ENCODE measurements around the gene TRAFD1. TPM values are rescaled to one million over a fixed set of nuclear protein-coding genes. Genes with fewer than 3 reads are reported as not detected.

The TRAFD1 gene
- total RNA-seq, 1 experiment from 2014 or later = 63.9 TPM

DNA sequence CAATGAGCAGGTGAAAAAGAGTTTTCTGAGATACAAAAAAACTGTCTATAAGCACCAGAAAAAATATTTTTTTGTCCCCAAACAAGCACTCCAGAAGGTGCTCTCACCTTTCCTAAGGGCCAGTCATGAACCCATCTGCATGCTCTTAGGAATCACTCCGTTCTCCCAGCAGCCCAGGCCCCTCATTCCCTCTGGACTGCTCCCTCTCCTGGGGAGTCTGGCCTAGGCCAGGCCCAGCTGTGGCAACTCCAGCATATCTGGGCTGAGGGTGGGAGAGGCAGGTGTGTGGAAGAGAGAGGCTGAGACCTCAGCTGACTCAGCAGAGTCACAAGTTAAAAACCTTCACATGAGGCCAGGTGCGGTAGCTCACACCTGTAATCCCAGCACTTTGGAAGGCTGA, 54.6 kb downstream of the TRAFD1 start:
- Histone ChIP-seq H3K36me3 (peaks cover 8% of the 10 kb centered on the region; the same call in 1 of the 2 replicates), H3K9me3 (no peaks in the 10 kb centered on the region), H3K27me3 (no peaks in the 10 kb centered on the region), H3K4me3 (no peak overlapping the region)
- DNase-seq = no peak

- Histone ChIP-seq H3K27me3 (no peaks in the 10 kb centered on the region), H3K4me3 (no peak overlapping the region), H3K9me3 (no peaks in the 10 kb centered on the region), H3K36me3 (peaks cover 8% of the 10 kb centered on the region; the same call in 1 of the 2 replicates)
- no peak for DNase-seq
These were observed 55.1 kb downstream of the TRAFD1 start for GRCh38 chr12:112180422-112180821.

DNA sequence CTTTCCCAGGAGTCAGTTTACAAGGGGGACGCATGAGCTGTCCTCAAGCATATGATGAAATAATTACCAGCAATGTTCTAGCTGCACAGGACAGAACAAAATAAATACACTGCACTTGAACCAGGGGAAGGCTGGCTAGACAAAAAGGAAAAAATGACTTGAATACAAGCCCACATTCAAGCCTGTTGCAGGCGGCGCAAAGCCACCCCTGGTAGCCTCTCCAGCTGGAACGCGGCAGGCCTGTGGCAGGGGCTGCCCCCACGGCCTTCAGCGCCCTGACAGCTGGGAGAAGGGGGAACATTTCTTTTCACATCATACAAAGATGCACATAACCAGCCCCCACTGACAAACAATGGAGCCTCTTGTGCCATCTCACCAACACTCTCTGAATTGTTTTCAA, 57.1 kb downstream of the TRAFD1 start:
- H3K4me3 ChIP-seq = no peak overlapping the region
- no peaks in the 10 kb centered on the region for H3K9me3 ChIP-seq
- peaks cover 10% of the 10 kb centered on the region; the same call in 1 of the 2 replicates for H3K36me3 ChIP-seq
- DNase-seq = no peak
- H3K27me3 ChIP-seq = no peaks in the 10 kb centered on the region

DNA sequence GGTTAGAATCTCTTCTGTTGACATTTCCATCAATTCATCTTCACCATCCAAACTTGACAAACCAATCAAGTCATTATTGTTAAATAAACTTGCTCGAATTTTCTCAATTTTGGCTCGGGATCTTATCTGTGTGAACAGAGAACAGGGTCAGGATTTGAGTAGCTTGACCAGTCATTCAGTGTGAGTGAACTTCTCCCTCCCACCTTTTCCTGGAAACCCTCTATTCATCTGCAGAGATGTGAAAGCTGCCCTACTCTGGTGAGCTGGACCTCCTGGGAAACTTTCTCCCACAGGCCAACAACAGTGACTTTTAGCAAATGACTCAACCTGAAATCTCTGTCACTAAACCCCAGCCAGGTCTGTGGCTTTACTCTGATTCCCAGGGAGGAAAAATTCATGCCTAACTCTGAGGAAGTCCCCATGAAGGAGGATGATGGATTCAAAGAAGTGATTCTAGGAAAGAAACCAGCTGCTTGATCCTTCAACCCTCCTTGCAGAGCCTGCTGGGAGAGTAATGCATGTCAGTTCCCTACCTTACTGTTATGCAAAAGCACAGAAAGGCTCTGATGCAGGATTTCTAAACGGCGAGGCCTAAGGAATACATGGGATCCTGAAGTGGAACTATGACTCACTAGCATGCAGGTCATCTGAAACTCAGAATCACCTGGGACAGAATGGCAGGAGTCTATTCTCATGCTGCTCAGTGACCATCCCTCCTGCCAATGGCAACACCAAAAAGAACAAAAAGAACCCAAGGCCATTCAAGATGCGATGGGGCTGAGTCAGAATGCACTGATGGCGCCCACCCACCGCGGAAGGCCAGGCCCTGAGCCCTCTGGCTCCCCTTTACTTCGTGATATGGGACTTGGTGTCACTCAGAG, 58.0 kb downstream of the TRAFD1 start:
- H3K9me3 ChIP-seq = no peaks in the 10 kb centered on the region
- peaks cover 10% of the 10 kb centered on the region; the same call in 1 of the 2 replicates for H3K36me3 ChIP-seq
- no peaks in the 10 kb centered on the region for H3K27me3 ChIP-seq
- no peak overlapping the region for H3K4me3 ChIP-seq
- no peak for DNase-seq

GRCh38 chr12:112184056-112184887, 58.9 kb downstream of the TRAFD1 start:
- Histone ChIP-seq H3K36me3 (peaks cover 10% of the 10 kb centered on the region; the same call in 1 of the 2 replicates), H3K4me3 (no peak overlapping the region), H3K9me3 (no peaks in the 10 kb centered on the region), H3K27me3 (no peaks in the 10 kb centered on the region)
- no peak for DNase-seq

GRCh38 chr12:112185093-112185923, 59.9 kb downstream of the TRAFD1 start:
- no peak for DNase-seq
- Histone ChIP-seq H3K27me3 (no peaks in the 10 kb centered on the region), H3K4me3 (no peak overlapping the region), H3K9me3 (no peaks in the 10 kb centered on the region), H3K36me3 (peaks cover 11% of the 10 kb centered on the region)

DNA sequence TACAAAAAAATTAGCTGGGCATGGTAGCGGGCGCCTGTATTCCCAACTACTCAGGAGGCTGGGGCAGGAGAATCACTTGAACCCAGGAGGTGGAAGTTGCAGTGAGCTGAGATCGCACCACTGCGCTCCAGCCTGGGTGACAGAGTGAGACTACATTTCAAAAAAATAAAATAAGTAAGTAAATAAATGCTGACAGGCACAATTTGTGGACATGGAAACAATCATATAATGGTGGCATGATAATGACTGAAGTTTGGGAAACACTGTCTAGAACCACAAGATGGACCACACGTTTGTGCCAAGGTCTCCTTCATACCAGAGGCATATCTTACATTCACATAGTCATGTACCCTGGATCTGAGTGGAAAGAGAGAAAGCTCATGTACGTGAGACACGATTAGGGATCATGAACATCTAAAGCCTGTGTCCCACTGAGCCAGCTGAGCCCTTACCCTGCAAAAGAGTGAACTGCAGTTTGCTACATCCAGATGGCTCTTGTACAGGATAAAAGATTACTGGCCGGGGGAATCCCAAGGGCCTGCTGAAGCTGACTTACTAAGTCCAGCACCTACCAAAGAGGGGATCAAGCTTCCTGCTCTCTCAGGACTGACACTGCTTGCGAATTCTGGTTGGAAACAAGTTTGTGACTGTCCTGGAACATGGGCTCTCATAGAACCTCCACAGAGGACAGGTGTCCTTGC, 62.9 kb downstream of the TRAFD1 start:
- peaks cover 18% of the 10 kb centered on the region for H3K36me3 ChIP-seq
- no peaks in the 10 kb centered on the region for H3K27me3 ChIP-seq
- H3K9me3 ChIP-seq = no peaks in the 10 kb centered on the region
- no peak overlapping the region for H3K4me3 ChIP-seq
- DNase-seq = no peak

- H3K4me3 ChIP-seq = no peak overlapping the region
- no peaks in the 10 kb centered on the region for H3K9me3 ChIP-seq
- no peak for DNase-seq
- H3K36me3 ChIP-seq = peaks cover 17% of the 10 kb centered on the region
- no peaks in the 10 kb centered on the region for H3K27me3 ChIP-seq
These were observed 65.1 kb downstream of the TRAFD1 start for GRCh38 chr12:112190231-112191025.

DNA sequence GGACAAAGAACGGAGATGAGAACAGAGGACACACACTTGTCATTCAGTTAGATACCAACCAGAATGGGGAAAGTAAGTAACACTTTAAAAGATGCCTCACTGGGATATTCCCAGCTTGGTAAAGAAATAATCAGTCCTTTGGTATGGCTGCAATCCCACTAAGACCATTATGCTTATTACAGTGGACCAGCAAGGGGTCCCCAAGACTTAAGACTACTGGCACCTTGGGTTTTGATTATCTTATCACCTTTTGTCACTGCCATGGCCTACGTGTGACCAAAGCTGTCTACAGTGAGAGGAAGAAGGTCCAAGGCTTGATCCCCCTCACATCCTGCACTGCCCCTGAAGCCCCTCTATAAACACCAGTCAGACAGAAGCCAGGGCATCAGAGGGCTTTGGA, 65.8 kb downstream of the TRAFD1 start:
- no peaks in the 10 kb centered on the region for H3K9me3 ChIP-seq
- no peak overlapping the region for H3K4me3 ChIP-seq
- DNase-seq = no peak
- no peaks in the 10 kb centered on the region for H3K27me3 ChIP-seq
- peaks cover 15% of the 10 kb centered on the region for H3K36me3 ChIP-seq

GRCh38 chr12:112191840-112192321, 66.5 kb downstream of the TRAFD1 start:
- DNase-seq = no peak
- H3K36me3 ChIP-seq = peaks cover 15% of the 10 kb centered on the region

DNA sequence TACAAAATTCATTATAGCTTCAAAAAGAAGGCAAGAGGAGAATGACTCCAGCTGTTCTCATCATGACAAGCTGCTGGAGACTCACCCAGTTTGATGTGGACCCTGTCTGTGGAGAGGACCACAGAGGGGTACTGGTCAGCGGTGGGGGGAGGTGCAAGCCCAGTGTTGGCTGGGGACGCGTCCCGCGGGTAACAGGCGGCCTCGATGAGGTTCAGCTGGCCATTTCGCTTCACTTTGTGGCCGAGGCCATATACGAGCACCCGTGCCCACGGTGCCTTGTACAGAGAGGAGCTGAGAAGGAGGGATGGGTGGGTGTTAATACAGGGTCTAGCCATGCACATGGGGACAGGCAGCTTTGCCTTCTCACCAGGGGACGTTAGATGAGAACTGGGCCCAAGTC, 67.1 kb downstream of the TRAFD1 start:
- H3K9me3 ChIP-seq = no peaks in the 10 kb centered on the region
- H3K36me3 ChIP-seq = peaks cover 15% of the 10 kb centered on the region
- DNase-seq = no peak
- no peaks in the 10 kb centered on the region for H3K27me3 ChIP-seq
- no peak overlapping the region for H3K4me3 ChIP-seq

More at GRCh38 chr12:112191840-112192321, 66.5 kb downstream of the TRAFD1 start:
- H3K9me3 ChIP-seq = no peaks in the 10 kb centered on the region
- H3K4me3 ChIP-seq = no peak overlapping the region
- H3K27me3 ChIP-seq = no peaks in the 10 kb centered on the region

DNA sequence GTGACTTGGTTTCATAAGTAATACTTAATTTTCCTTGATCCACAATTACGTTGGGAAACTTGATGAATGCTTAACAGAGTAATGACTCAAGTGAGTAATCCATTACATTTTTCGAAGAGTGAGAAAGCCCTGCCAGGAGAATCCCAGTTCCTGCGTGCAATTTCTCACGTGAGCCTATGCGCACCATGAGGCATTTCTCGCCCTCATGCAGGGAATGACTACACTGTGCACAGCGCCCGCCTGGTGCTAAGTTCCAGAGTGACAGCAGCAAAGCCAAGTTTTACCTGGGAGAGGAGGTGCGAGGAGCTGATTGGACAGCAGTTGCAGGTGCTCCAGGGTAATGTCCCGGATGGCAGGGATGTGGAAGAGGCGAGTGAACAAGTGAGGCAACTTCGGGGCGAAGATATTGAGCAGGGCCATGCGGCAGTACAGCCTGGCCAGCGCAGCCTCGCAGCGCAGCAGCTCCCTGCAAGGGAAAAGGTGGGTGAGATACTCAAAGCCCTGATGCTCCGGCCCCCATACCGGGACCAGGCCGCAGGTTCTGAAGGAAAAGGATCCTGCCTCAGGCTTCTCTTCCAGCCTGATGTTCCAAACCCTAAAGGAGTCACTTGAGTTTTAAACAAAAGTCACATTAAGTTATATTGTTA, 69.4 kb downstream of the TRAFD1 start:
- Histone ChIP-seq H3K27me3 (no peaks in the 10 kb centered on the region), H3K4me3 (no peak overlapping the region), H3K36me3 (peaks cover 18% of the 10 kb centered on the region), H3K9me3 (no peaks in the 10 kb centered on the region)
- no peak for DNase-seq

DNA sequence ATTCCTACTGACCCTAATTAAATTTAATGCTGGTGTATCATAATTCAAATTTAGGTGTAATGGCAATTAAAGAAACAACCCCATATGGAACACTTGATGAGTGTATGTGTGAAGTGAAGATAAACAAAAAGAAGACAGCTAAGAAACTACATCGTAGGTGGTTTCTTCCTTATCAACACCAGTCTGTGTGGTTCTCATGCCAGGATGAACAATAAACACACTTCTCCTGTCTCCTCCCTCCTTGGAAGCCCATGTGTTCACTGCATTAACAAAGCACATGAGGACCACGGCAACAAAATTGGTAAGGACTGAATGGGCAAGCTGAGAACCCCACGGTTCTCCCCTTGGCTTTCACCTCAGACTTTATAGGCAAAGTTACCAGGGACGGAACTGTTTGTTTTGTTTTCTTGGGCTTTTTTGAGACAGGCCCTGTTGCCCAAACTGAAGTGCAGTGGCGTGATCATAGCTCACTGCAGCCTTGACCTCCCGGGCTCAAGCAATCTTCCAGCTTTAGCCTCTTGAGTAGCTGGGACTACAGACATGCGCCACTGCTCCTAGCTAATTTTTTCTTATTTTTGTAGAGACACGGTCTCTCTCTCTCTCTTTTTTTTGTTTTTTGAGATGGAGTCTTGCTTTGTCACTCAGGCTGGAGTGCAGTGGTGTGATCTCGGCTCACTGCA, 71.0 kb downstream of the TRAFD1 start:
- Histone ChIP-seq H3K4me3 (no peak overlapping the region), H3K27me3 (no peaks in the 10 kb centered on the region), H3K36me3 (peaks cover 20% of the 10 kb centered on the region), H3K9me3 (no peaks in the 10 kb centered on the region)
- DNase-seq = no peak

DNA sequence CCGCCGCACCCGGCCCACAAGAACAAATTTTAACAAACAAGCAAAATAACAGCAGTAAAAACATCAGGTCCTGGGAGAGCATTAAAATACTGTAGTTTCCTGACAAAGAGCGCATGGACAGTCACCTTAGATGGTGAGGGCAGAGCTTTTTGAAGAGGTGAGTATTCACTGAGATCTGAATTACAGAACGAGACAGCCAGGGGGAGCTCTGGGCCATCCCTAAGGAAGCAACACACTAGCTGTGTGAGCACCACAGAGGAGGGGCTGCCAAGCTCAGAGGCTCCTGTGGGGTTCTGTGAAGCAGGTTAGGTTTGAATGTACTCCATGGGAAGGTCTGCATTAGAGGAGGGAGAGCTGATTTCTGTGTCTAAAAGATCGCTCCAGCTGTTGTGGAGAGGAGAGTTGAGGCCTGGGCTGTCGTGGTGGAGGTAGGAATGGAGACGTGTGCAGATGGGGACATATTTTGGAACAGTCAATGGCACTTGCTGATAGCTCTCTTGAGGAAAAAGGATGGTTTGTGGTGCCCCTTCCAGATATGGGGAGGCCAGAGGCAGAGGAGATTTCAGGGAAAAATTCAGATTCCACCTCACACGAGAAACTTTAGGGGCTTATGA, 72.9 kb downstream of the TRAFD1 start:
- H3K36me3 ChIP-seq = peaks cover 14% of the 10 kb centered on the region
- H3K9me3 ChIP-seq = no peaks in the 10 kb centered on the region
- DNase-seq = peak; percentile 48
- no peak overlapping the region for H3K4me3 ChIP-seq
- H3K27me3 ChIP-seq = no peaks in the 10 kb centered on the region; the same call in 1 of the 2 replicates
